IPS-18c (cell line): Measurements from ENCODE around the gene SIN3B.
"Not testable (repeated sequence)": the region's sequence is repeated elsewhere in the genome, so short reads cannot be mapped to it uniquely, and the experiment has no call there.

Source experiments
- H3K4me3 ChIP-seq: 2 replicates; pipeline ENCODE4 v1.7.0; 2013; ENCODE audit warnings: low read depth, mild to moderate bottlenecking, low read length, moderate library complexity; ENCODE audit not compliant: insufficient read depth
- H3K9me3 ChIP-seq: one replicate; pipeline ENCODE4 v1.6.1; 2013; ENCODE audit warnings: mild to moderate bottlenecking, low read length, moderate library complexity; ENCODE audit not compliant: control insufficient read depth, insufficient read depth

SIN3B gene

DNA sequence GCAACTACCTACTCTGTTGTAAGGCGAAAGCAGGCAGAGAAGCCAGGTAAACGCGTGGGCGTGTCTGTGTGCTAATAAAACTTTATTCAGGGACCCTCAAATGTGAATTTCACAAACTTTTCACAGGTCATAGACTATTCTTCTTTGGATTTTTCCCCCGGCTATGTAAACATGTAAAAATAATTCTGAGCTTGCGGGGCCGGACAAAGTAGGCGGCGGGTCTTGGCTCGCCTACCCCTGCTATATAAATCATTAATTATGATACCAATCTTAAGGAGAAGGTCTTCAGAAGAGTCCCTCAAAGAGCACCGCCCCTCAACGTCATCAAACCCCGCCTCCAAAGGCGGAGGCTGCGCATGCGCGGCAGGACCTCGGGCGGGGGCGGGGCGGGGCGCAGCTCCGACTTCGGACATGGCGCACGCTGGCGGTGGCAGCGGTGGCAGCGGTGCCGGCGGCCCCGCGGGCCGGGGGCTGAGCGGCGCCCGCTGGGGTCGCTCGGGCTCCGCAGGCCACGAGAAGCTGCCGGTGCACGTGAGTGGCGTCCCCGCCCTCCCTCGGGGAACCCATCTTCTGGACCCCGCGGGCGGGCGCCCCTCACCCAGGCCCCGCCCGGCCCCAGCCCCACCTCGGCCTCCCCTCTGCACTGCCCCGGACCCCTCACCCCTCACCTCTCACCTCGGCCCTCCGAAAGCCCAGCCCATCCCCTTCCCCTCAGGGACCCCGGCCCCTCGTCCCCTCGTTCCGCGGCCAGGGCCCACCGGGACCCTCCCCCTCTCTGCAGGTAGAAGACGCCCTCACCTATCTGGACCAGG is at the start of gene SIN3B:
Gene SIN3B (plus strand): TSS at position 389 of the 812 bp plus-strand sequence. CDS start 23 bp downstream, at position 412.
- Histone ChIP-seq H3K4me3 (peak within 1 kb of the TSS; percentile 66), H3K9me3 (peaks cover 2% of the 10 kb centered on the region)

DNA sequence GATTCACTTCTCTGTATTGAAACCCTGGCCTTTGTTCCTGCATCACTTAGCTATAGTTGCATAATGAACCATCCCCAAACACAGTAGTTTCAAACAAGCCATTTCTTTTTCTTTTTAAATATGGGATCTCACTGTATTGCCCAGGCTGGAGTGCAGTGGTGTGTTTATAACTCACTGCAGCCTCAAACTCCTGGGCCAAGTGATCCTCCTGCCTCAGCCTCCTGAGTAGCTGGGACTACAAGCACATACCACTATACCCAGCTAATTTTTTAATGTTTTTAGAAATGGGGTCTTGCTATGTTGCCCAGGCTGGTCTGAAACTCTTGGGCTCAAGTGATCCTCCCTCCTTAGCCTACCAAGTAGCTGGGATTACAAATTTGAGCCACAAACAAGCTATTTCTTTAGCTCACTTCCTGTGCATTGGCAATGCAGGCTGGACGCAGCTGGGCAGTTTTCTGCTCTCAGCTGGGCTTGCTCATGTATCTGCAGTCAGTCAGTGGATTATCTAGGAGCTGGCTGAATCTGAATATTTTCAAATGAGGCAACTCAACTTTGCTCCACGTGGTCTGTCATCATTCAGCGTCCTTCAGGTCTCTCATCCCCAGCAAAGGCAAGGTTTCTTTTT is 49.5 kb upstream of the SIN3B start:
- Histone ChIP-seq H3K9me3 (no peaks in the 10 kb centered on the region), H3K4me3 (no peak overlapping the region)

- no peak overlapping the region for H3K4me3 ChIP-seq
- H3K9me3 ChIP-seq = no peaks in the 10 kb centered on the region
These were observed 46.5 kb upstream of the SIN3B start for GRCh38 chr19:16782719-16783118.

- H3K9me3 ChIP-seq = peaks cover 8% of the 10 kb centered on the region
- no peak overlapping the region for H3K4me3 ChIP-seq
These were observed 40.7 kb upstream of the SIN3B start for GRCh38 chr19:16788479-16788878.

- H3K4me3 ChIP-seq = no peak overlapping the region
These were observed 40.0 kb upstream of the SIN3B start for GRCh38 chr19:16789238-16789637.

GRCh38 chr19:16790051-16790450 is 39.1 kb upstream of the SIN3B start:
- H3K4me3 ChIP-seq = no peak overlapping the region
- peaks cover 9% of the 10 kb centered on the region for H3K9me3 ChIP-seq

More at GRCh38 chr19:16789238-16789637, 40.0 kb upstream of the SIN3B start:
- peaks cover 8% of the 10 kb centered on the region for H3K9me3 ChIP-seq

DNA sequence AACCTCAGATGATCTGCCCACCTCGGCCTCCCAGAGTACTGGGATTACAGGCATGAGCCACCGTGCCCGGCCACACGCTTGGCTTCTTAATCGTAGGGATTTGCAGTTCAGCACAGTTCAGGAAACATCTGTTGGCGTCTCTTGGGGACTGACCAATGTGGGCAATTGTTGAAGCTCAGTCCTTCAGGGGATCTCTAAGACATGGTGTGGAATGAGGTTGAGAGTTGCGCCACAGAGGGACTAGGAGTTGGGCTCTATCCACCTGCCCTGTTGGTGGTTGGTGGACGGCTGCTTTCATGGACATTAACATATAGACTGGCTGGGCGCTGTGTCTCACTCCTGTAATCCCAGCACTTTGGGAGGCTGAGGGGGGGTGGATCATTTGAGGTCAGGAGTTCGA is 37.3 kb upstream of the SIN3B start:
- H3K4me3 ChIP-seq = no peak overlapping the region
- H3K9me3 ChIP-seq = peaks cover 12% of the 10 kb centered on the region

- Histone ChIP-seq H3K4me3 (no peak overlapping the region), H3K9me3 (peaks cover 8% of the 10 kb centered on the region)
These were observed 34.4 kb upstream of the SIN3B start for GRCh38 chr19:16794456-16795441.

DNA sequence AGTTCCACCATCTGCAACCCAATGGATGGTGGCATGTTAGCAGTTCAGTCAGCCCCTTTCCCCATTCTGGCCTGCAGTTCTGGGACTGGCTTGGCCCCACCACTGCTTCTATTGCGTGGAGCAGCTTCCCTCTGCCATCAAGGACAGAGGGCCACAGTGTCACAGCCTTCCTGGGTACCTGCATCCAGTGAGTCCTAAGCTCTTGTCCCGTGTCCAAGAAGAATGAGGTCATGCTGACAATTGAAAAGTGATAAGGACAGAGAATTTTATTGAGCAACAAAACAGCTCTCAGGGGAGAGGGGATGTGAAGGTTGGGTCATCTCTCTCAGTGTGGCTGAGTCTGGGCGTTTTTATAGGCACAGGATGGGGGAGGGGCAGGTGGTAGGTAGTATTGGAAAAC is 33.5 kb upstream of the SIN3B start:
- no peak overlapping the region for H3K4me3 ChIP-seq

GRCh38 chr19:16797876-16798275 is 31.3 kb upstream of the SIN3B start:
- Histone ChIP-seq H3K4me3 (no peak overlapping the region), H3K9me3 (peaks cover 4% of the 10 kb centered on the region)

More for the DNA sequence above, 33.5 kb upstream of the SIN3B start:
- peaks cover 6% of the 10 kb centered on the region for H3K9me3 ChIP-seq

DNA sequence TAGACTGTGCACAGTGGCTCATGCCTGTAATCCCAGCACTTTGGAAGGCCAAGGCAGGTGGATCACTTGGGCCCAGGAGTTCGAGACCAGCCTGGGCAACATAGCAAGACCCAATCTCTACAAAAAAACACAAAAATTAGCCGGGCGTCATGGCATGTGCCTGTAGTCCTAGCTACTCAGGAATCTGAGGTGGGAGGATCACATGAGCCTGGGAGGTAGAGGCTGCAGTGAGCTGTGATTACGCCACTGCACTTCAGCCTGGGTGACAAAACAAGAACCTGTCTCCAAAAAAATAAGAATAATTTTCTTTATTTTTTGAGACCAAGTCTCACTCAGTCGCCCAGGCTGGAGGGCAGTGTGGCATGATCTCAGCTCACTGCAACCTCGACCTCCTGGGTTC is 30.9 kb upstream of the SIN3B start:
- H3K9me3 ChIP-seq, H3K4me3 ChIP-seq: not testable (repeated sequence)

DNA sequence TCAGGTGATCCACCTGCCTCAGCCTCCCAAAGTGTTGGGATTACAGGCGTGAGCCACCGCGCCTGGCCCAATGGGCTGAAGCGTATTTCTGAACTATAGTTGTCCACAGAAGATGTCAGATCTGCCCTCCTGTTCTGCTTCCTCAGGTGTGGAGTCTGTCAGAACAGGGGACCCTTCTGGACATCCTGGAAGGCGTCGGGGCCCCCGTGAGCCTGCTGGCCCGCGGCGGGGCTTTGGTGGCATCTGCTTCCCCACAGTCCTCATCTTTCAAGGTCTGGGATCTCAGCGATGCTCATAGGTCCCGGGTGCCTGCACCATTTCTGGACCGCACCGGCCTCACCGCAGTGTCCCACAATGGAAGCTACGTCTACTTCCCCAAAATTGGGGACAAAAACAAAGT is 29.5 kb upstream of the SIN3B start:
- Histone ChIP-seq H3K4me3 (no peak overlapping the region), H3K9me3 (peaks cover 4% of the 10 kb centered on the region)

DNA sequence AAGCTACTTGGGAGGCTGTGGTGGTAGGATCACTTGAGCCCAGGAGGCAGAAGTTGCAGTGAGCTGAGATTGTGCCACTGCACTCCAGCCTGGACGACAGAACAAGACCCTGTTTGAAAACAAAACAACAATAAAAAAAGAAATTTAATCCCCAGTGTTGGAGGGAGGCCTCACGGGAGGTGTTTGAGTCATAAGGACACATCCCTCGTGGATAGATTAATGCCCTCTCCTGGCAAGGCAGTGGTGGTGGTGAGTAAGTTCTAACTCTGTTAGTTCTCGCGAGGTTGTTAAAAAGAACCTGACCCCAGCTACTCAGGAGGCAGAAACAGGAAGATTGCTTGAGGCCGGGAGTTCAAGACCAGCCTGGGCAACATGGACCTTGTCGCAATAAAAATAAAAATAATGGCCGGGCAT is 27.6 kb upstream of the SIN3B start:
- peaks cover 2% of the 10 kb centered on the region for H3K9me3 ChIP-seq
- H3K4me3 ChIP-seq = no peak overlapping the region

DNA sequence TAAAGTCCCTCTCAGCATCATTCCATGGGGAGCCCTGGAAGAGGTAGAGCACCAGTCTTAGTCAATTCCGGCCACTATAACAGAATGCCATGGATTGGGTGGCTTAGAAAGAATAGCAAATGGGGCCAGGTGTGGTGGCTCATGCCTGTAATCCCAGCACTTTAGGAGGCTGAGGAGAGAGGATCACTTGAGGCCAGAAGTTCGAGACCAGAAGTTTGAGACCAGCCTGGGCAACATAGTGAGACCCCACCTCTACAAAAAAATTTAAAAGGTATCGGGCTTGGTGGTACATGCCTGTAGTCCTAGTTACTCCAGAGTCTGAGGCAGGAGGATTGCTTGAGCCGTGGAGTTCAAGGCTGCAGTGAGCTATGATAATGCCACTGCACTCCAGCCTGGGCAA is 25.0 kb upstream of the SIN3B start:
- no peak overlapping the region for H3K4me3 ChIP-seq
- H3K9me3 ChIP-seq = no peaks in the 10 kb centered on the region

DNA sequence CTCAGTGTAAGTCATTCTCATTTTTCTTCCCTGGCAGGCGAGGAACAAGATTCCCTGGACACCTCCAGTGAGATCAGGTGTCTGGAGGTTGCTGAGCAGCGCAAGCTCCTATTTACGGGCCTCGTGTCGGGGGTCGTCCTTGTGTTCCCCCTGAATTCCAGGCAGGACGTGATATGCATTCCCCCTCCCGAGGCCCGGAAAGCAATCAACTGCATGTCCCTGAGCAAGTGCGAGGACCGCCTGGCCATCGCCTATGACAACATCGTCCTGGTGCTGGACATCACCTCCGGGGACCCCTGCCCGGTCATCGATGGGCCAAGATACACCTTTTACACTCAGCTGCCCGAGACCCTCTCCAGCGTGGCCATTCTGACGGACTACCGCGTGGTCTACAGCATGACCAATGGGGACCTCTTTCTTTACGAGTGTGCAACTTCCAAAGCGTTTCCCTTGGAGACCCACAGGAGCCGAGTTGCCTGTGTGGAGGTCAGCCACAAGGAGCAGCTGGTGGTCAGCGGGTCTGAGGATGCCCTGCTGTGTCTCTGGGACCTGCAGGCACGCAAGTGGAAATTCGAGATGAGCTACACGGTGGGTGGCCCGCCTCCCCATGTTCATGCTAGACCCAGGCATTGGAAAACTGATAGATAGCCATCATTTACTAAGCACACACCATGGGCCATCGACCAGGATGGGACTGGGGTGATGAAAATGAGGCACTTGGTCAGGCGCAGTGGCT is 21.5 kb upstream of the SIN3B start:
- no peak overlapping the region for H3K4me3 ChIP-seq
- no peaks in the 10 kb centered on the region for H3K9me3 ChIP-seq

DNA sequence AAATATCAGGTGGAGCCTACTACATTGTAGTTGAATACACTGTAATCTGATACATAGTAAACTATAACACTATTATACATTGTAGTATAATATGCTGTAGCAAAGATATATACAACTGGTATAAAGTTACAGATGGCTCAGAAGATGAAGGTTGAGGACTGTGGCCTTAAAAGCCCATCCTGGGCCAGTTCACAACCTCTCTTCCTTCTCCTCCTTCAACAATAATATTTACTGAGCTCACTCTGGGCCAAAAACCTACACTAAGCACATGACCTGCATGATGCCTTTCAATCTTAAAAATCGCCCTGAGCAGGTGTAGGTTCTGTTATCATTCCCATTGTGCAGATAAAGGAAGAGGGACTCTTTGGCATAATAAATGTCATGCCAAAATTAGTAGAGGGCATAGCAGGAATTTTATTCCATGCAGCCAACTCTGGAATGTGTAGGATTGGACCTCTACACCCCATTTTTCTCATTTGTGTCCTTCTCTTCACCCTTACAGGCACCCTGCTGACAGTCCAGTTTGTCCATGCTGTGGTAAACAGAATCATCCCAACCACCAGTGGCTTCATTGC is 14.6 kb upstream of the SIN3B start:
- 0 out of 2 replicates have a peak overlapping the region, but pooled peaks have one; percentile 11 for H3K4me3 ChIP-seq
- peaks cover 10% of the 10 kb centered on the region for H3K9me3 ChIP-seq
